HG03095 (cell line): Measurements from ENCODE around the gene ZNF256.

Experiments
- ATAC-seq: cut with Tn5 transposase; IDR thresholded peaks from one replicate; pipeline ENCODE4 v1.9.1; 2021; ENCODE audit warnings: moderate library complexity; ENCODE audit not compliant: unreplicated experiment

ZNF256 gene

GRCh38 chr19:57900311-57900710, 47.2 kb downstream of the ZNF256 start:
- no peak for ATAC-seq
